ENCODE measurements around the gene MLLT1.

GRCh38 chr19:6185835-6186834 lies 93.6 kb downstream of the MLLT1 start:
- TF ChIP-seq, protein P1, sequence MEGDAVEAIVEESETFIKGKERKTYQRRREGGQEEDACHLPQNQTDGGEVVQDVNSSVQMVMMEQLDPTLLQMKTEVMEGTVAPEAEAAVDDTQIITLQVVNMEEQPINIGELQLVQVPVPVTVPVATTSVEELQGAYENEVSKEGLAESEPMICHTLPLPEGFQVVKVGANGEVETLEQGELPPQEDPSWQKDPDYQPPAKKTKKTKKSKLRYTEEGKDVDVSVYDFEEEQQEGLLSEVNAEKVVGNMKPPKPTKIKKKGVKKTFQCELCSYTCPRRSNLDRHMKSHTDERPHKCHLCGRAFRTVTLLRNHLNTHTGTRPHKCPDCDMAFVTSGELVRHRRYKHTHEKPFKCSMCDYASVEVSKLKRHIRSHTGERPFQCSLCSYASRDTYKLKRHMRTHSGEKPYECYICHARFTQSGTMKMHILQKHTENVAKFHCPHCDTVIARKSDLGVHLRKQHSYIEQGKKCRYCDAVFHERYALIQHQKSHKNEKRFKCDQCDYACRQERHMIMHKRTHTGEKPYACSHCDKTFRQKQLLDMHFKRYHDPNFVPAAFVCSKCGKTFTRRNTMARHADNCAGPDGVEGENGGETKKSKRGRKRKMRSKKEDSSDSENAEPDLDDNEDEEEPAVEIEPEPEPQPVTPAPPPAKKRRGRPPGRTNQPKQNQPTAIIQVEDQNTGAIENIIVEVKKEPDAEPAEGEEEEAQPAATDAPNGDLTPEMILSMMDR (IDR thresholded peaks at IDR 0.05), result no peak
- TF ChIP-seq POLR2A (IDR thresholded peaks at IDR 0.05), result no peak

Data from heart left ventricle (tissue), 13 donors.